Measurements from ENCODE around the gene MMP2. TPM values are rescaled to one million over a fixed set of nuclear protein-coding genes. Genes with fewer than 3 reads are reported as not detected.

Gene MMP2
- total and polyA plus RNA-seq, 2 of the 13 experiments (the other 11 are each of a cell fraction or from before 2014, with no cell fraction given): 0.31 to 1.3 TPM

- TF ChIP-seq ZNF503 (CRISPR knock-in tag; IDR thresholded peaks at IDR 0.05) (no peak), THYN1 (CRISPR knock-in tag; IDR thresholded peaks at IDR 0.05; ENCODE audit: borderline replicate concordance, low read depth) (no peak)
- intact Hi-C loops (cut with micrococcal nuclease; ENCODE audit: unreplicated experiment) (no loop called here), in situ Hi-C loops (cut with HindIII; ENCODE audit: extremely low pct_ligation_motif_present, low pct_unique_long_range_greater_than_20kb) (loop anchor here (5.0 kb wide), 1 partner anchor 138 kb away; no protein-coding TSS in a partner anchor)
- Histone ChIP-seq H3K4me3 (replicated peaks in 1 of 3; ENCODE audit: insufficient read depth in 1 of 3, low read depth in 2 of 3, low read length in 3 of 3) (no peak overlapping the region), H3K4me1 (ENCODE audit: insufficient read depth, low read length) (peaks cover 51% of the 10 kb centered on the region), H3K27ac (ENCODE audit: extremely low read length, insufficient read depth, low read length) (no peak overlapping the region), H3K36me3 (replicated peaks in 1 of 2; ENCODE audit: control insufficient read depth in 1 of 2, insufficient read depth in 2 of 2, low read length in 2 of 2) (no peaks in the 10 kb centered on the region), H3K27me3 (ENCODE audit: control insufficient read depth in 1 of 2, insufficient read depth in 2 of 2, low read length in 2 of 2) (no peaks in the 10 kb centered on the region), H3K4me2 (ENCODE audit: low read depth, low read length) (no peak overlapping the region), H3K9ac (ENCODE audit: insufficient read depth, low read depth, low read length) (no peak overlapping the region), H4K20me1 (ENCODE audit: insufficient read depth, low read length) (no peaks in the 10 kb centered on the region), H3K9me3 (ENCODE audit: low read length) (no peaks in the 10 kb centered on the region), H2AFZ (ENCODE audit: low read length) (no peak overlapping the region), H3K79me2 (ENCODE audit: insufficient read depth, low read length) (no peaks in the 10 kb centered on the region)
- CTCF ChIA-PET (ENCODE audit: low intra/inter-chr PET ratio, low total read pairs): no interaction called here
- BruUV-seq (replicated peaks): no TSS peak
- WGBS (ENCODE audit: low lambda C conversion rate): 32% methylated on average over 3 of the region's 3 CpGs
- DNase-seq (ENCODE audit: low spot score) (no peak), FAIRE-seq (no peak), ATAC-seq (no peak)
- POLR2A ChIA-PET: no interaction called here
Observed at GRCh38 chr16:55499281-55499680, 20.3 kb downstream of the MMP2 start.

- BruUV-seq (replicated peaks): no TSS peak
- in situ Hi-C loops (cut with HindIII; ENCODE audit: extremely low pct_ligation_motif_present, low pct_unique_long_range_greater_than_20kb): loop anchor here (5.0 kb wide), 1 partner anchor 137 kb away; no protein-coding TSS in a partner anchor
- no peak for TF ChIP-seq FOXP4 (CRISPR knock-in tag; IDR thresholded peaks at IDR 0.05)
- TF ChIP-seq TFE3 (CRISPR knock-in tag; IDR thresholded peaks at IDR 0.05): no peak
- no peak for TF ChIP-seq NFATC3 (CRISPR knock-in tag; IDR thresholded peaks at IDR 0.05)
- no peak for TF ChIP-seq AGO2 (optimal IDR thresholded peaks at IDR 0.05; ENCODE audit: low read depth, low read length)
- no peak for TF ChIP-seq JUN (CRISPR knock-in tag; IDR thresholded peaks at IDR 0.05)
- TF ChIP-seq ZNF841 (CRISPR knock-in tag; IDR thresholded peaks at IDR 0.05; ENCODE audit: borderline replicate concordance): no peak
- TF ChIP-seq ZBTB2 (CRISPR knock-in tag; IDR thresholded peaks at IDR 0.05; ENCODE audit: low read depth): no peak
- no peak for TF ChIP-seq ZNF138 (CRISPR knock-in tag; IDR thresholded peaks at IDR 0.05; ENCODE audit: low read depth)
Observed at GRCh38 chr16:55499951-55500529, 21.0 kb downstream of the MMP2 start.

More at GRCh38 chr16:55499951-55500529, 21.0 kb downstream of the MMP2 start:
- H4K20me1 ChIP-seq (ENCODE audit: insufficient read depth, low read length): no peaks in the 10 kb centered on the region
- intact Hi-C loops (cut with micrococcal nuclease; ENCODE audit: unreplicated experiment): no loop called here
- H3K4me1 ChIP-seq (ENCODE audit: insufficient read depth, low read length): peaks cover 46% of the 10 kb centered on the region
- POLR2A ChIA-PET: no interaction called here
- H3K36me3 ChIP-seq (replicated peaks in 1 of 2; ENCODE audit: control insufficient read depth in 1 of 2, insufficient read depth in 2 of 2, low read length in 2 of 2): no peaks in the 10 kb centered on the region
- H3K9ac ChIP-seq (ENCODE audit: insufficient read depth, low read depth, low read length): no peak overlapping the region
- no peak overlapping the region for H3K27ac ChIP-seq (ENCODE audit: extremely low read length, insufficient read depth, low read length)
- H3K9me3 ChIP-seq (ENCODE audit: low read length): no peaks in the 10 kb centered on the region
- H3K4me2 ChIP-seq (ENCODE audit: low read depth, low read length): no peak overlapping the region
- H3K79me2 ChIP-seq (ENCODE audit: insufficient read depth, low read length): no peaks in the 10 kb centered on the region
- DNase-seq (ENCODE audit: low spot score): no peak
- CTCF ChIA-PET (ENCODE audit: low intra/inter-chr PET ratio, low total read pairs): no interaction called here
- H3K4me3 ChIP-seq (replicated peaks in 1 of 3; ENCODE audit: insufficient read depth in 1 of 3, low read depth in 2 of 3, low read length in 3 of 3): no peak overlapping the region
- H3K27me3 ChIP-seq (ENCODE audit: control insufficient read depth in 1 of 2, insufficient read depth in 2 of 2, low read length in 2 of 2): no peaks in the 10 kb centered on the region
- no peak for FAIRE-seq
- ATAC-seq: no peak
- WGBS (ENCODE audit: low lambda C conversion rate): 67% methylated on average over 10 of the region's 10 CpGs
- no peak overlapping the region for H2AFZ ChIP-seq (ENCODE audit: low read length)

Data from HepG2 (cell line).